Upper lobe of left lung (tissue), 6 donors: ENCODE measurements around the gene ECHS1. TPM values are rescaled to one million over a fixed set of nuclear protein-coding genes. Genes with fewer than 3 reads are reported as not detected.

Experiments
- ATAC-seq, 2 donors: fragments of 200-7000 bp; cut with Tn5 transposase; one replicate each; pipeline ENCODE4 v1.9.1; 2022; ENCODE audit warnings: mild to moderate bottlenecking in 2 of 2, moderate library complexity in 2 of 2; ENCODE audit not compliant: low FRiP score in 2 of 2
- DNase-seq, 2 donors: peaks; one replicate each; pipeline ENCODE4 v3.0.0-alpha.2; 2019 to 2020
- H3K27ac ChIP-seq, 4 donors: fragments of 200-600 bp; sonication (generic); one replicate each; pipeline ENCODE4 v1.5.1; 2016 to 2019
- H3K27me3 ChIP-seq, 4 donors: fragments of 200-600 bp; sonication (generic); one replicate each; pipeline ENCODE4 v1.5.1; 2017 to 2019
- H3K36me3 ChIP-seq, 4 donors: fragments of 200-600 bp; sonication (generic); one replicate each; pipeline ENCODE4 v1.5.1; 2016 to 2019
- H3K4me1 ChIP-seq, 4 donors: fragments of 200-600 bp; sonication (generic); one replicate each; pipeline ENCODE4 v1.5.1; 2018 to 2019
- H3K4me3 ChIP-seq, 4 donors: fragments of 200-600 bp; sonication (generic); one replicate each; pipeline ENCODE4 v1.5.1; 2017 to 2019; ENCODE audit warnings: mild to moderate bottlenecking in 2 of 4, moderate library complexity in 1 of 4
- H3K9me3 ChIP-seq, 4 donors: fragments of 200-600 bp; sonication (generic); one replicate each; pipeline ENCODE4 v1.5.1; 2018 to 2019
- EP300 ChIP-seq, 4 donors: sonication (generic); formaldehyde crosslinking; IDR thresholded peaks; one replicate each; pipeline ENCODE4 v1.5.1; 2017; ENCODE audit warnings: antibody characterized with exemption in 4 of 4, control low read depth in 2 of 4
- POLR2A ChIP-seq, 4 donors: fragments of 450-650 bp; IDR thresholded peaks; one replicate each; pipeline ENCODE4 v1.5.1; 2016 to 2017; ENCODE audit warnings: antibody characterized with exemption in 4 of 4, mild to moderate bottlenecking in 2 of 4
- POLR2AphosphoS5 ChIP-seq, 2 donors: sonication (generic); formaldehyde crosslinking; IDR thresholded peaks; one replicate each; pipeline ENCODE4 v1.5.1; 2017; ENCODE audit warnings: antibody characterized with exemption in 2 of 2
- WGBS, 2 donors: methylation state at CpG; one replicate each; pipeline ENCODE4 v1.1.5; 2017 to 2018; 5-methylcytosine and 5-hydroxymethylcytosine counted together
- total RNA-seq, 6 donors: library from RNA; depleted of rRNA in 4 of 6; stranded (reverse); fragments of >200 nt in 4 of 6; gene quantifications; one replicate each; pipeline versions ENCODE4 v1.1.0 to v1.2.1, GENCODE V29; 2016 to 2021
- TF ChIP-seq, protein P1 (sequence below), 6 experiments: fragments of 450-650 bp in 4 of 6; fragments of 200-600 bp in 2 of 6; sonication (generic) in 2 of 6; IDR thresholded peaks; one replicate each; pipeline ENCODE4 v1.5.1; 2016 to 2019; ENCODE audit warnings: antibody characterized with exemption in 6 of 6
- donor health status: DM: no; HTN: no; CAD: no; lungs with moderate emphysema.
- donor health status: DM: no; HTN: yes; CAD: no; lungs with severe emphysema.

The ECHS1 gene
- total RNA-seq, 6 donors from 2014 or later: 32.5 to 69.6 (median 53.2) TPM

DNA sequence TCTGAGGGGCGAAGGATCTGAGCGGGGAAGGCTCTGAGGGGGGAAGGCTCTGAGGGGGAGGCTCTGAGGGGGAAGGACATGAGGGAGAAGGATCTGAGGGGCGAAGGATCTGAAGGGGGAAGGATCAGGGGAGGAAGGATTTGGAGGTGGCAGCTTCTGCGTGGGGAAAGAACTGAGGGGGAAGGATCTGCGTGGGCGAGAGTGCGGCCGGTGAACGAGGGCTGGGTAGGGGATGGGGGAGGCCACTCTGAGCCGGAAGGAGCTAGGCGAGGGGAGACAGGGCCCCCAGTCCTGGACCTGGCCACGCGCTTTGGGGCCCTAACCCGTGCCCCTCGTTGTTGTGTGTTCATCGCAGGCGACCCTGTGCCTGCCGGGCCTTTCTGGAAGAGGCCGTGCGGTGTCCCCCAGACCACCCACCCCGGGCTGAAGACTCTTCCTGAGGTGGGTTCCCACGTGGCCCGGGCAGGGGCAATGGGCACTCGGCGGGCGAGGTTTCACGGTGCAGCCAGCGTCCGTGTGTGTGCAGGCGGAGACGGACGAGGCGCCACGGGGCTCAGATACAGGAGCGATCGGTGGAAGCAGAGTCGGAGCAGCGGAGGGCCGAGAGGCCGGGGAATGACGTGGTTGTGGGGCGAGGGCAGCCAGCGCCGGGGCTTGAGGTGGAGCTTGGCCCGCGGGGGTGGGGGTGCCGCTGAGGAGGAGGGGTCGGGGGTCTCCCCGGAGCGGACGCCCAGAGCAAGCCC, 38.5 kb downstream of the ECHS1 start:
- H3K4me3 ChIP-seq: peak overlapping the region in 3 of 4 donors; percentile 33 to 45 (median 40)
- H3K36me3 ChIP-seq: no peaks in the 10 kb centered on the region
- DNase-seq (peak in 1 of 2 donors; percentile 88), ATAC-seq (peak in 1 of 2 donors; percentile 42)
- H3K27me3 ChIP-seq: peaks cover 0 to 38% (median 24%) of the 10 kb centered on the region in 4 donors
- no peaks in the 10 kb centered on the region for H3K9me3 ChIP-seq
- 14 to 34% methylated on average over 20 to 42 of the region's 51 CpGs for WGBS, 2 donors
- TF ChIP-seq POLR2A (IDR thresholded peaks at IDR 0.05) (no peak), POLR2AphosphoS5 (IDR thresholded peaks at IDR 0.05) (no peak), EP300 (IDR thresholded peaks at IDR 0.05) (no peak)
- TF ChIP-seq, protein P1, sequence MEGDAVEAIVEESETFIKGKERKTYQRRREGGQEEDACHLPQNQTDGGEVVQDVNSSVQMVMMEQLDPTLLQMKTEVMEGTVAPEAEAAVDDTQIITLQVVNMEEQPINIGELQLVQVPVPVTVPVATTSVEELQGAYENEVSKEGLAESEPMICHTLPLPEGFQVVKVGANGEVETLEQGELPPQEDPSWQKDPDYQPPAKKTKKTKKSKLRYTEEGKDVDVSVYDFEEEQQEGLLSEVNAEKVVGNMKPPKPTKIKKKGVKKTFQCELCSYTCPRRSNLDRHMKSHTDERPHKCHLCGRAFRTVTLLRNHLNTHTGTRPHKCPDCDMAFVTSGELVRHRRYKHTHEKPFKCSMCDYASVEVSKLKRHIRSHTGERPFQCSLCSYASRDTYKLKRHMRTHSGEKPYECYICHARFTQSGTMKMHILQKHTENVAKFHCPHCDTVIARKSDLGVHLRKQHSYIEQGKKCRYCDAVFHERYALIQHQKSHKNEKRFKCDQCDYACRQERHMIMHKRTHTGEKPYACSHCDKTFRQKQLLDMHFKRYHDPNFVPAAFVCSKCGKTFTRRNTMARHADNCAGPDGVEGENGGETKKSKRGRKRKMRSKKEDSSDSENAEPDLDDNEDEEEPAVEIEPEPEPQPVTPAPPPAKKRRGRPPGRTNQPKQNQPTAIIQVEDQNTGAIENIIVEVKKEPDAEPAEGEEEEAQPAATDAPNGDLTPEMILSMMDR (IDR thresholded peaks at IDR 0.05): no peak
- H3K4me1 ChIP-seq: peaks cover 26 to 30% (median 26%) of the 10 kb centered on the region in 4 donors
- peak overlapping the region in 2 of 4 donors; percentile 10 to 52 for H3K27ac ChIP-seq

DNA sequence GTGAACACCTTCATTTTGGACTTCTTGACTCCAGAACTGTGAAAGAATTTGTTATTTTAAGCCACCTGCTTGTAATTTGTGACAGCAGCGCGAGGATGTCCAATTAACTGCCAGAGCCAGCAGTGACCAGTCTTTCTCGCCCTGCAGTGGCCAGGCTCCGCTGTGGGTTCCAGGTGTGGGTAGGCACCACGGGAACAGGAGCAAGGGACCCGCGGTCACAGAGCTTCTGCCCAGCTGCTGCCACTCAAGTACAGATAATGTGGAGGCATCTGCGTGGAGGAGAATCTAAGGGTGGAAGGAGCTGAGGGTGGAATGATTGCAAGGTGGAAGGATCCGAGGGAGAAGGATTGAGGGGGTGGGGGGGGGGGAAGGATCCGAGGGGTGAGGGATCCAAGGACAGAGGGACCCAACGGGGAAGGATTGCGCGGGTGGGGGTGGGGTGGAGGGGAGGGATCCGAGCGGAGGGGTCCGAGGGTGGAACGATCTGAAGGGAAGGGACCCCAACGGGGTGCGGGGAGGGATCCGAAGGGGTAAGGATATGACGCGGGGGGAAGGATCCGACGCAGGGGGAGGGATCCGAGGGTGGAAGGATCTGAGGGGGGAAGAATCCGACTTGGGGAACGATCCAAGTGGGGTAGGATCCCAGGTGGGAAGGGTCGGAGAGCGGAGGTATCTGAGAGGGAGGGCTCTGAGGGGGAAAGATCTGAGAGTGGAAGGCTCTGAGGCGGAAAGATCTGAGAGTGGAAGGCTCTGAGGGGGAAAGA, 40.0 kb downstream of the ECHS1 start:
- DNase-seq (peak in 1 of 2 donors; percentile 37), ATAC-seq (no peak)
- peaks cover 26 to 35% (median 29%) of the 10 kb centered on the region in 4 donors for H3K4me1 ChIP-seq
- 79 to 83% methylated on average over 29 of the region's 30 CpGs for WGBS, 2 donors
- no peaks in the 10 kb centered on the region for H3K36me3 ChIP-seq
- H3K27me3 ChIP-seq: peaks cover 0 to 51% (median 35%) of the 10 kb centered on the region in 4 donors
- TF ChIP-seq POLR2AphosphoS5 (IDR thresholded peaks at IDR 0.05): no peak
- no peak for TF ChIP-seq EP300 (IDR thresholded peaks at IDR 0.05)
- no peak for TF ChIP-seq POLR2A (IDR thresholded peaks at IDR 0.05)
- TF ChIP-seq, protein P1 (IDR thresholded peaks at IDR 0.05): no peak
- H3K9me3 ChIP-seq: no peaks in the 10 kb centered on the region
- H3K27ac ChIP-seq: no peak overlapping the region
- no peak overlapping the region for H3K4me3 ChIP-seq

DNA sequence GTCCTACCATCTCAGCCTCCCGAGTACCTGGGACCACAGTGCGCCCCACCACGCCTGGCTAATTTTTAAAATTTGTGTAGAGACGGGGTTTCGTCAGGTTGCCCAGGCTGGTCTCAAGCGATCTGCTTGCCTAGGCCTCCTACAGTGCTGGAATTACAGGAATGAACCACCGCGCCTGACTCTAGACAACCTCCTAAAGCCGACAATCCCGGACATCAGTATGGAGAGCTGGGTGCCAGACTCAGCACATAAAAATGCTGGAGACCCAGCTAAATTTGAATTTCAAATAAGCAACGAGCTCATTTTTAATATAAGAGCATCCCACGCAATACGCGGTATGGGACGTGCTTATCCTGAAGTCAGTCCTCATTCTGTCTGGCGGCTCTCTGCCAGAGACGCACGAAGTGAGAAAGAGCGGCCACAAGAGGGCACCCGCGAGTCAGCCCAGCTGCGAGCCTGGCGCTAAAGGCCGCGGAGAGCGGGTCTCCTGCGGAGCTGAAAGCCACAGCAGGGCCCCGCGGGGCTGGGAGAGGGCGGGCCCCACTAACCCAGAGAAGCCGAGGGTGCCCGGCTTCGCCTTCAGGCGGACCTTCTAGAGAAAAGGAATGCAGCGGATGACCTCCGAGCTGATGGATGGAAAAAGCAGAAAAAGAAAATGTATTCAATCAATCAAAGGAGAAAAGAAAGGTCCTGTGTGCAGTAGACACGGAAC, 43.5 kb downstream of the ECHS1 start:
- Histone ChIP-seq H3K4me3 (peak overlapping the region in 2 of 4 donors; percentile 17 to 35), H3K4me1 (peaks cover 17 to 28% (median 23%) of the 10 kb centered on the region in 4 donors), H3K36me3 (no peaks in the 10 kb centered on the region), H3K9me3 (no peaks in the 10 kb centered on the region), H3K27ac (no peak overlapping the region), H3K27me3 (peaks cover 11 to 56% (median 42%) of the 10 kb centered on the region in 4 donors)
- 8 to 9% methylated on average over 37 of the region's 37 CpGs for WGBS, 2 donors
- peak; percentile 87 to 93 for ATAC-seq
- peak; percentile 85 to 92 for DNase-seq
- no peak for TF ChIP-seq POLR2A (IDR thresholded peaks at IDR 0.05)
- TF ChIP-seq, protein P1 (IDR thresholded peaks at IDR 0.05): peak; percentile 76 to 89 (median 82)

DNA sequence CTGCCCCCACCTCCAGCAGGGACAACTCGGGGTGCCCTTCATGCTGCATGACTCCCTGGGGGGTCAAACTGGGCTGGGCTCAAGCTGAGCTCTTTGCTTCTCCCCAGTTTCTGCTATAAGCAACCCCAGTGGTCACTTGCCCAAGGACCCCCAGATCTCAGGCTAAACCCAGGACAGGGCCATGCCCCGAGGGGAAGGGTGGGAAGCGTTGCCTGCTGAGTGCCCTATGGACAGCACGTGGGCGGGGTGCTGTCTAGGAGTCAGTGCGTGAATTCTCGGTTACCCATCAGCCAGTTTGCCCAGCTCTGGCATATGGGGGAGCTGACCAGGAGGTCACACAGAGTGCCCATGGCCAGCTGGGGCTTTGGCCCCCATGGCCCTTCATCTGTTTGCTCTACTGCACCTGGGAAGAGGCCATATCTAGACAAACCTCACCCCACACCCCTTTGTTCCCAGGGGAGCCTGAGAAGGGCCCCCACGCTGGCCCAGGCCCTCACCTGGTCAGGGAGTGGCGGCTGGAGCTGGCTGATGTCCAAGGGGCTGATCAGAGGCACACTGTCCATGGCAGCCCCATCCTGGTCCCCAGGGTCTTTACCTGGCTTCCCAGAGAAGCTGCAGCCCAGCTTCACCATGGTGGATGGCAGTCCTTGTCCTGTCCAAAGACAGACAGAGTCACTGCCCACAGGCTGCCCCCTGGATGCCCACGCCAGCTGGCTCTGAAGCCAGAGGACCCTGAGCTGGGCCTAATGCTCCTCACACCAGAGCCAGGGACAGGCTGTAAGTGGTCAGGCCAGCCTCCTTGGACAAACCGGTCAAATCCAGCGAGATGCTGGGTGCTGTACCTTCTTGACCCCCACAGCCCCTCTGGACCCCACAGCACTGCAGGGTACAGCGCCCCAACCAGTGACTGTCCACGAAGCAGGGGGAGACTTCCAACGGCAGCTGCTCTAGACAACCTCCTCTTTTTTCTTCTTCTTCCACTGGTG, 44.5 kb downstream of the ECHS1 start:
- Histone ChIP-seq H3K27me3 (peaks cover 11 to 54% (median 41%) of the 10 kb centered on the region in 4 donors), H3K36me3 (no peaks in the 10 kb centered on the region), H3K4me3 (no peak overlapping the region), H3K4me1 (peaks cover 19 to 34% (median 24%) of the 10 kb centered on the region in 4 donors), H3K9me3 (no peaks in the 10 kb centered on the region), H3K27ac (no peak overlapping the region)
- ATAC-seq (no peak), DNase-seq (peak in 1 of 2 donors; percentile 28)
- TF ChIP-seq, protein P1 (IDR thresholded peaks at IDR 0.05): no peak
- TF ChIP-seq EP300 (IDR thresholded peaks at IDR 0.05) (no peak), POLR2AphosphoS5 (IDR thresholded peaks at IDR 0.05) (no peak), POLR2A (IDR thresholded peaks at IDR 0.05) (no peak)
- 76 to 84% methylated on average over 9 to 15 of the region's 15 CpGs for WGBS, 2 donors
